Stimulated activated CD4-positive, alpha-beta T cell treated with anti-CD3 and anti-CD28 coated beads, Interleukin-1b, Interleukin-23, amount 100 ng/mL, for 4 hours (primary cell): ENCODE data around the gene AMDHD2.

Source experiments
- DNase-seq, 2 donors: peaks; one replicate each; pipeline ENCODE4 v3.0.0-alpha.2; 2020; ENCODE audit warnings: low read depth in 2 of 2

Gene AMDHD2

GRCh38 chr16:2517954-2518605 is 2.1 kb upstream of the AMDHD2 start:
- no peak for DNase-seq

- no peak for DNase-seq
These were observed 1.1 kb upstream of the AMDHD2 start for GRCh38 chr16:2518823-2519710.

- DNase-seq = no peak
These were observed 475 bp upstream of the AMDHD2 start for GRCh38 chr16:2519711-2520080.

- no peak for DNase-seq
These were observed 787 bp downstream of the AMDHD2 start for GRCh38 chr16:2520784-2521531.

GRCh38 chr16:2523801-2524231 is 3.6 kb downstream of the AMDHD2 start:
- DNase-seq = no peak

GRCh38 chr16:2524339-2524938 is 4.3 kb downstream of the AMDHD2 start:
- DNase-seq = no peak

- no peak for DNase-seq
These were observed 6.0 kb downstream of the AMDHD2 start for GRCh38 chr16:2526135-2526534.

- no peak for DNase-seq
These were observed 7.1 kb downstream of the AMDHD2 start for GRCh38 chr16:2527071-2527783.

GRCh38 chr16:2527784-2528100 is 7.6 kb downstream of the AMDHD2 start:
- no peak for DNase-seq

GRCh38 chr16:2528161-2529060 is 8.2 kb downstream of the AMDHD2 start:
- DNase-seq = no peak

- no peak for DNase-seq
These were observed 9.1 kb downstream of the AMDHD2 start for GRCh38 chr16:2529061-2529931.

GRCh38 chr16:2529961-2530628 is 9.9 kb downstream of the AMDHD2 start:
- DNase-seq = no peak

GRCh38 chr16:2530629-2531318 is 10.6 kb downstream of the AMDHD2 start:
- DNase-seq = no peak

- no peak for DNase-seq
These were observed 11.2 kb downstream of the AMDHD2 start, which contains the start of gene CEMP1 for GRCh38 chr16:2531371-2531695. Gene CEMP1 (minus strand): TSS chr16:2531408. CDS start chr16:2531073, 335 bp downstream.

GRCh38 chr16:2531696-2532493 is 11.7 kb downstream of the AMDHD2 start:
- peak; percentile 92 to 95 for DNase-seq

- DNase-seq = peak in 1 of 2 donors; percentile 43
These were observed 12.4 kb downstream of the AMDHD2 start for GRCh38 chr16:2532494-2533141.
